Osteocyte (in vitro differentiated cells): ENCODE measurements around the gene EOGT. TPM values are rescaled to one million over a fixed set of nuclear protein-coding genes. Genes with fewer than 3 reads are reported as not detected.

ENCODE experiments used
- DNase-seq: peaks from one replicate; pipeline ENCODE4 v3.0.0; 2021; ENCODE audit warnings: mixed read lengths; ENCODE audit not compliant: unreplicated experiment; ENCODE audit errors: extremely low spot score
- H3K27ac Mint-ChIP-seq: one replicate; pipeline ENCODE4 v1.8.0; 2021; ENCODE audit warnings: mild to moderate bottlenecking, mixed read lengths; ENCODE audit not compliant: unreplicated experiment
- H3K27me3 Mint-ChIP-seq: one replicate; pipeline ENCODE4 v1.8.0; 2021; ENCODE audit warnings: mixed read lengths; ENCODE audit not compliant: unreplicated experiment
- H3K36me3 Mint-ChIP-seq: one replicate; pipeline ENCODE4 v1.8.0; 2021; ENCODE audit warnings: mixed read lengths; ENCODE audit not compliant: unreplicated experiment
- H3K4me1 Mint-ChIP-seq: one replicate; pipeline ENCODE4 v1.8.0; 2021; ENCODE audit warnings: mixed read lengths; ENCODE audit not compliant: unreplicated experiment
- H3K4me3 Mint-ChIP-seq: one replicate; pipeline ENCODE4 v1.8.0; 2021; ENCODE audit warnings: mild to moderate bottlenecking, moderate library complexity, mixed read lengths; ENCODE audit not compliant: unreplicated experiment
- H3K9me3 Mint-ChIP-seq: one replicate; pipeline ENCODE4 v1.8.0; 2021; ENCODE audit warnings: mixed read lengths; ENCODE audit not compliant: unreplicated experiment
- CTCF ChIP-seq: fragments of 200-600 bp; sonication (generic); IDR thresholded peaks from 2 replicates; pipeline ENCODE4 v1.5.0; 2021; ENCODE audit warnings: antibody characterized with exemption, mild to moderate bottlenecking, moderate library complexity
- total RNA-seq: library from RNA; stranded (reverse); gene quantifications from 2 replicates; pipeline ENCODE4 v1.2.1, GENCODE V29; 2021

Gene EOGT
- total RNA-seq, 1 donor from 2014 or later = 27.6 TPM

- Mint-ChIP-seq H3K36me3 (peaks cover 55% of the 10 kb centered on the region), H3K27ac (no peak overlapping the region)
- no peak for DNase-seq
These were observed 18.7 kb upstream of the EOGT start for GRCh38 chr3:69032142-69032541.

GRCh38 chr3:69031635-69032034 is 18.2 kb upstream of the EOGT start:
- Mint-ChIP-seq H3K36me3 (peaks cover 53% of the 10 kb centered on the region), H3K4me1 (no peaks in the 10 kb centered on the region), H3K27me3 (no peaks in the 10 kb centered on the region), H3K27ac (no peak overlapping the region), H3K4me3 (no peak overlapping the region), H3K9me3 (no peaks in the 10 kb centered on the region)
- DNase-seq = no peak
- no peak for TF ChIP-seq CTCF

More at GRCh38 chr3:69032142-69032541, 18.7 kb upstream of the EOGT start:
- TF ChIP-seq CTCF = no peak
- H3K9me3 Mint-ChIP-seq = no peaks in the 10 kb centered on the region
- H3K27me3 Mint-ChIP-seq = no peaks in the 10 kb centered on the region
- H3K4me3 Mint-ChIP-seq = no peak overlapping the region
- no peaks in the 10 kb centered on the region for H3K4me1 Mint-ChIP-seq

- H3K27me3 Mint-ChIP-seq = no peaks in the 10 kb centered on the region
- no peak for TF ChIP-seq CTCF
- peaks cover 5% of the 10 kb centered on the region for H3K4me1 Mint-ChIP-seq
- no peak for DNase-seq
- no peaks in the 10 kb centered on the region for H3K9me3 Mint-ChIP-seq
- H3K4me3 Mint-ChIP-seq = no peak overlapping the region
- H3K27ac Mint-ChIP-seq = no peak overlapping the region
- H3K36me3 Mint-ChIP-seq = peaks cover 34% of the 10 kb centered on the region
These were observed 7.4 kb upstream of the EOGT start for GRCh38 chr3:69020857-69021256.

- TF ChIP-seq CTCF = peak; percentile 52
- H3K4me3 Mint-ChIP-seq = no peak overlapping the region
These were observed 6.9 kb upstream of the EOGT start for GRCh38 chr3:69020424-69020823.

GRCh38 chr3:69016901-69017300 is 3.4 kb upstream of the EOGT start:
- H3K4me3 Mint-ChIP-seq = no peak overlapping the region
- peaks cover 30% of the 10 kb centered on the region for H3K4me1 Mint-ChIP-seq
- peaks cover 18% of the 10 kb centered on the region for H3K36me3 Mint-ChIP-seq
- no peaks in the 10 kb centered on the region for H3K9me3 Mint-ChIP-seq
- TF ChIP-seq CTCF = no peak
- no peak for DNase-seq
- H3K27me3 Mint-ChIP-seq = no peaks in the 10 kb centered on the region
- no peak overlapping the region for H3K27ac Mint-ChIP-seq

More at GRCh38 chr3:69020424-69020823, 6.9 kb upstream of the EOGT start:
- no peaks in the 10 kb centered on the region for H3K9me3 Mint-ChIP-seq
- H3K27me3 Mint-ChIP-seq = no peaks in the 10 kb centered on the region
- DNase-seq = no peak
- H3K4me1 Mint-ChIP-seq = peaks cover 5% of the 10 kb centered on the region
- H3K27ac Mint-ChIP-seq = no peak overlapping the region
- H3K36me3 Mint-ChIP-seq = peaks cover 30% of the 10 kb centered on the region
